HepG2 (cell line): ENCODE results near the gene PDLIM7. TPM values are rescaled to one million over a fixed set of nuclear protein-coding genes. Genes with fewer than 3 reads are reported as not detected.

ENCODE experiments used
- DMAP1 ChIP-seq: IDR thresholded peaks from 2 replicates; pipeline ENCODE4 v1.6.1; 2016
- MBD4 ChIP-seq: IDR thresholded peaks from 2 replicates; pipeline ENCODE4 v1.6.1; 2012; ENCODE audit warnings: low read length, inconsistent platforms, borderline replicate concordance
- MIER2 ChIP-seq: IDR thresholded peaks from 2 replicates; pipeline ENCODE4 v1.6.1; 2016; ENCODE audit warnings: missing biosample characterization, missing genetic modification reagents
- RCOR2 ChIP-seq: IDR thresholded peaks from 2 replicates; pipeline ENCODE4 v1.6.1; 2016; ENCODE audit warnings: missing biosample characterization, missing genetic modification reagents
- RFX3 ChIP-seq: IDR thresholded peaks from 2 replicates; pipeline ENCODE4 v1.6.1; 2016; ENCODE audit warnings: missing biosample characterization, missing genetic modification reagents
- SETDB1 ChIP-seq: sonication (generic); formaldehyde crosslinking; IDR thresholded peaks from 2 replicates; pipeline ENCODE4 v1.5.1; 2020; ENCODE audit warnings: missing genetic modification reagents, mild to moderate bottlenecking, borderline replicate concordance
- SMAD3 ChIP-seq: sonication (generic); formaldehyde crosslinking; IDR thresholded peaks from 2 replicates; pipeline ENCODE4 v1.4.0; 2020; ENCODE audit warnings: missing genetic modification reagents
- SRSF1 ChIP-seq: fragments of 200-400 bp; formaldehyde crosslinking; optimal IDR thresholded peaks from 2 replicates; pipeline ENCODE3; 2017; ENCODE audit warnings: mild to moderate bottlenecking, low read depth, low read length, moderate library complexity
- ZNF232 ChIP-seq: sonication (generic); formaldehyde crosslinking; IDR thresholded peaks from 2 replicates; pipeline ENCODE4 v1.4.0; 2020; ENCODE audit warnings: missing genetic modification reagents, borderline replicate concordance
- ZNF350 ChIP-seq: sonication (generic); formaldehyde crosslinking; IDR thresholded peaks from 2 replicates; pipeline ENCODE4 v1.4.0; 2020; ENCODE audit warnings: mild to moderate bottlenecking, low read depth, missing genetic modification reagents, borderline replicate concordance
- polyA plus RNA-seq, 8 experiments: library from polyadenylated mRNA; depleted of rRNA in 3 of 8; stranded (reverse) in 7 of 8; unstranded in 1 of 8; fragments of >200 nt; fragmentation: Illumina TruSeq in 4 of 8; extraction: Trizol in 4 of 8; gene quantifications; 2 replicates each; pipeline versions ENCODE4 v1.2.1 to v1.2.3, GENCODE V29; 2011 to 2016; ENCODE audit warnings: low read depth in 4 of 8, missing spikeins in 1 of 8, mixed read lengths in 1 of 8; ENCODE audit not compliant: insufficient read depth in 1 of 8
- total RNA-seq, 5 experiments: library from RNA; depleted of rRNA; stranded (reverse); fragments of >200 nt; fragmentation: Illumina TruSeq; extraction: Trizol; gene quantifications; 2 replicates each; pipeline ENCODE4 v1.2.3, GENCODE V29; 2016; ENCODE audit warnings: low read depth in 1 of 5
- TF ChIP-seq, protein P1 (sequence below): sonication (generic); formaldehyde crosslinking; IDR thresholded peaks from 2 replicates; pipeline ENCODE4 v1.4.0; 2020; ENCODE audit warnings: mild to moderate bottlenecking, missing genetic modification reagents
- TF ChIP-seq, protein P2 (sequence below): sonication (generic); formaldehyde crosslinking; IDR thresholded peaks from 2 replicates; pipeline ENCODE4 v1.8.1; 2022; ENCODE audit warnings: mild to moderate bottlenecking, missing genetic modification reagents
- TF ChIP-seq, protein P3 (sequence below): IDR thresholded peaks from 2 replicates; pipeline ENCODE4 v1.6.1; 2016; ENCODE audit warnings: mild to moderate bottlenecking
- TF ChIP-seq, protein P4 (sequence below): sonication (generic); formaldehyde crosslinking; IDR thresholded peaks from 2 replicates; pipeline ENCODE4 v1.8.0; 2022; ENCODE audit warnings: missing genetic modification reagents, mild to moderate bottlenecking, inconsistent platforms, borderline replicate concordance
- TF ChIP-seq, protein P5 (sequence below): sonication (generic); formaldehyde crosslinking; IDR thresholded peaks from 2 replicates; pipeline ENCODE4 v1.5.1; 2020; ENCODE audit warnings: mild to moderate bottlenecking, missing genetic modification reagents, moderate library complexity

PDLIM7 gene
- total and polyA plus RNA-seq, 2 of the 13 experiments (the other 11 are each of a cell fraction or from before 2014, with no cell fraction given) = 21.1 to 31.3 TPM

DNA sequence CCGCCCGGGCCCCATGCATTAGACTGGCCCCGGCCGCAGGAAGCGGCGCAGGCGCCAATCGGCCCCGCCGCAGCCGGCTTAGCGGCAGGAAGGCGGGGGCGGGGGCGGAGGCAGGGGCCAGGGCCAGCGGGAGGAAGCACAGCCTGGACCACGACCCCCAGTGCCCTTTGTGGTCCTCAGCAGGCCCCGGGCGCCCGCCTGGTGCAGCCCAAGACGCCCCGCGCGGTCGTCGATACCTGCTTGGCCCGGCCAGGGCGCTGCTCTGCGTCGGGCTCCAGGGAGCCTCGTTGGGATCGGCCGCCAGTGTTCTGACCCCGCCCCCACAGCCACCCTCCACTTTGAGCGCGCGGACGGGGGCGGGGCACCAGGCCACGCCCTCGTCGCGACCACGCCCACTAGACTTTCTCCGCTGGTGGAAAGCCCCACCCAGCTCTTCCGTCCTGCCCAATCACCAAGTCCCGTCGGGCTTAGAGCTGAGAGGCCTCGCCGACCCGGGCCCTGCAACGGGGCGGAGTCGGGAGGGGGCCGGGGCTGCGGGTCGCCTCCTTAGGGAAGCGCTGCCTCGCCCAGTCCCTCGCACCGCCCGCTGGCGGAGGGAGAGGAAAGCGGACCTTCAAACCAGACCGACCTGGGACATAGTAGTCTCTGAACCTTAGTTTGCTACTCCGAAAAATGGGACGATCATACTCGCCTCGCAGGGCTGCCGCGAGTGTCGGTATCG lies at the start of gene PDLIM7 (continued):
- TF ChIP-seq RFX3 (CRISPR knock-in tag) (no peak), SETDB1 (no peak), ZNF350 (CRISPR knock-in tag) (no peak; the same call in 1 of the 2 replicates), SRSF1 (peak; percentile 44), ZNF232 (CRISPR knock-in tag) (no peak), MIER2 (no peak), DMAP1 (CRISPR knock-in tag) (0 out of 2 replicates have a peak, but pooled peaks have one; percentile 36), RCOR2 (CRISPR knock-in tag) (peak; percentile 93), MBD4 (no peak), SMAD3 (0 out of 2 replicates have a peak, but pooled peaks have one; percentile 20)
- TF ChIP-seq, protein P1, sequence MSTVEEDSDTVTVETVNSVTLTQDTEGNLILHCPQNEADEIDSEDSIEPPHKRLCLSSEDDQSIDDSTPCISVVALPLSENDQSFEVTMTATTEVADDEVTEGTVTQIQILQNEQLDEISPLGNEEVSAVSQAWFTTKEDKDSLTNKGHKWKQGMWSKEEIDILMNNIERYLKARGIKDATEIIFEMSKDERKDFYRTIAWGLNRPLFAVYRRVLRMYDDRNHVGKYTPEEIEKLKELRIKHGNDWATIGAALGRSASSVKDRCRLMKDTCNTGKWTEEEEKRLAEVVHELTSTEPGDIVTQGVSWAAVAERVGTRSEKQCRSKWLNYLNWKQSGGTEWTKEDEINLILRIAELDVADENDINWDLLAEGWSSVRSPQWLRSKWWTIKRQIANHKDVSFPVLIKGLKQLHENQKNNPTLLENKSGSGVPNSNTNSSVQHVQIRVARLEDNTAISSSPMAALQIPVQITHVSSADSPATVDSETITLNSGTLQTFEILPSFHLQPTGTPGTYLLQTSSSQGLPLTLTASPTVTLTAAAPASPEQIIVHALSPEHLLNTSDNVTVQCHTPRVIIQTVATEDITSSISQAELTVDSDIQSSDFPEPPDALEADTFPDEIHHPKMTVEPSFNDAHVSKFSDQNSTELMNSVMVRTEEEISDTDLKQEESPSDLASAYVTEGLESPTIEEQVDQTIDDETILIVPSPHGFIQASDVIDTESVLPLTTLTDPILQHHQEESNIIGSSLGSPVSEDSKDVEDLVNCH = no peak
- TF ChIP-seq, protein P2, sequence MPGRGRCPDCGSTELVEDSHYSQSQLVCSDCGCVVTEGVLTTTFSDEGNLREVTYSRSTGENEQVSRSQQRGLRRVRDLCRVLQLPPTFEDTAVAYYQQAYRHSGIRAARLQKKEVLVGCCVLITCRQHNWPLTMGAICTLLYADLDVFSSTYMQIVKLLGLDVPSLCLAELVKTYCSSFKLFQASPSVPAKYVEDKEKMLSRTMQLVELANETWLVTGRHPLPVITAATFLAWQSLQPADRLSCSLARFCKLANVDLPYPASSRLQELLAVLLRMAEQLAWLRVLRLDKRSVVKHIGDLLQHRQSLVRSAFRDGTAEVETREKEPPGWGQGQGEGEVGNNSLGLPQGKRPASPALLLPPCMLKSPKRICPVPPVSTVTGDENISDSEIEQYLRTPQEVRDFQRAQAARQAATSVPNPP (CRISPR knock-in tag) = no peak
- TF ChIP-seq, protein P3, sequence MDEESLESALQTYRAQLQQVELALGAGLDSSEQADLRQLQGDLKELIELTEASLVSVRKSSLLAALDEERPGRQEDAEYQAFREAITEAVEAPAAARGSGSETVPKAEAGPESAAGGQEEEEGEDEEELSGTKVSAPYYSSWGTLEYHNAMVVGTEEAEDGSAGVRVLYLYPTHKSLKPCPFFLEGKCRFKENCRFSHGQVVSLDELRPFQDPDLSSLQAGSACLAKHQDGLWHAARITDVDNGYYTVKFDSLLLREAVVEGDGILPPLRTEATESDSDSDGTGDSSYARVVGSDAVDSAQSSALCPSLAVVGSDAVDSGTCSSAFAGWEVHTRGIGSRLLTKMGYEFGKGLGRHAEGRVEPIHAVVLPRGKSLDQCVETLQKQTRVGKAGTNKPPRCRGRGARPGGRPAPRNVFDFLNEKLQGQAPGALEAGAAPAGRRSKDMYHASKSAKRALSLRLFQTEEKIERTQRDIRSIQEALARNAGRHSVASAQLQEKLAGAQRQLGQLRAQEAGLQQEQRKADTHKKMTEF (CRISPR knock-in tag) = peak; percentile 51
- TF ChIP-seq, protein P4, sequence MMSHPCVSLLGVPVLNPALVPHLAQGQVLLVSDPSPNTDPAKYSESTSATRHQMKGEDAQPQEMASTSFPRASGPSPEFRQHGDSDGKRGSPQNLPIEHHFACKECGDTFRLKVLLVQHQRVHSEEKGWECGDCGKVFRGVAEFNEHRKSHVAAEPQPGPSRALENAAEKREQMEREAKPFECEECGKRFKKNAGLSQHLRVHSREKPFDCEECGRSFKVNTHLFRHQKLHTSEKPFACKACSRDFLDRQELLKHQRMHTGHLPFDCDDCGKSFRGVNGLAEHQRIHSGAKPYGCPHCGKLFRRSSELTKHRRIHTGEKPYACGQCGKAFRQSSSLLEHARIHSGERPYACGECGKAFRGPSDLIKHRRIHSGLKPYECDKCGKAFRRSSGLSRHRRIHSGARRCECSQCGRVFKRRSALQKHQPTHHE (CRISPR knock-in tag) = no peak
- TF ChIP-seq, protein P5, sequence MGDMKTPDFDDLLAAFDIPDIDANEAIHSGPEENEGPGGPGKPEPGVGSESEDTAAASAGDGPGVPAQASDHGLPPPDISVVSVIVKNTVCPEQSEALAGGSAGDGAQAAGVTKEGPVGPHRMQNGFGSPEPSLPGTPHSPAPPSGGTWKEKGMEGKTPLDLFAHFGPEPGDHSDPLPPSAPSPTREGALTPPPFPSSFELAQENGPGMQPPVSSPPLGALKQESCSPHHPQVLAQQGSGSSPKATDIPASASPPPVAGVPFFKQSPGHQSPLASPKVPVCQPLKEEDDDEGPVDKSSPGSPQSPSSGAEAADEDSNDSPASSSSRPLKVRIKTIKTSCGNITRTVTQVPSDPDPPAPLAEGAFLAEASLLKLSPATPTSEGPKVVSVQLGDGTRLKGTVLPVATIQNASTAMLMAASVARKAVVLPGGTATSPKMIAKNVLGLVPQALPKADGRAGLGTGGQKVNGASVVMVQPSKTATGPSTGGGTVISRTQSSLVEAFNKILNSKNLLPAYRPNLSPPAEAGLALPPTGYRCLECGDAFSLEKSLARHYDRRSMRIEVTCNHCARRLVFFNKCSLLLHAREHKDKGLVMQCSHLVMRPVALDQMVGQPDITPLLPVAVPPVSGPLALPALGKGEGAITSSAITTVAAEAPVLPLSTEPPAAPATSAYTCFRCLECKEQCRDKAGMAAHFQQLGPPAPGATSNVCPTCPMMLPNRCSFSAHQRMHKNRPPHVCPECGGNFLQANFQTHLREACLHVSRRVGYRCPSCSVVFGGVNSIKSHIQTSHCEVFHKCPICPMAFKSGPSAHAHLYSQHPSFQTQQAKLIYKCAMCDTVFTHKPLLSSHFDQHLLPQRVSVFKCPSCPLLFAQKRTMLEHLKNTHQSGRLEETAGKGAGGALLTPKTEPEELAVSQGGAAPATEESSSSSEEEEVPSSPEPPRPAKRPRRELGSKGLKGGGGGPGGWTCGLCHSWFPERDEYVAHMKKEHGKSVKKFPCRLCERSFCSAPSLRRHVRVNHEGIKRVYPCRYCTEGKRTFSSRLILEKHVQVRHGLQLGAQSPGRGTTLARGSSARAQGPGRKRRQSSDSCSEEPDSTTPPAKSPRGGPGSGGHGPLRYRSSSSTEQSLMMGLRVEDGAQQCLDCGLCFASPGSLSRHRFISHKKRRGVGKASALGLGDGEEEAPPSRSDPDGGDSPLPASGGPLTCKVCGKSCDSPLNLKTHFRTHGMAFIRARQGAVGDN (CRISPR knock-in tag) = peak; percentile 77
